Muscle of leg (tissue), 16 donors: Measurements from ENCODE around the gene PIK3R6. TPM values are rescaled to one million over a fixed set of nuclear protein-coding genes. Genes with fewer than 3 reads are reported as not detected.
A peak's percentile ranks its signal among the peaks of the same experiment; 100 is the strongest.

Experiments
- DNase-seq: peaks from one replicate; pipeline ENCODE4 v3.0.0; 2013
- H3K27ac ChIP-seq: one replicate; pipeline ENCODE4 v1.5.1; 2013; ENCODE audit warnings: mild to moderate bottlenecking, low read length, control low read depth
- H3K27me3 ChIP-seq: one replicate; pipeline ENCODE4 v1.6.1; 2013; ENCODE audit warnings: low read length; ENCODE audit not compliant: control insufficient read depth, insufficient read depth
- H3K36me3 ChIP-seq: one replicate; pipeline ENCODE4 v1.6.1; 2013; ENCODE audit warnings: low read length; ENCODE audit not compliant: control insufficient read depth, insufficient read depth
- H3K4me1 ChIP-seq: one replicate; pipeline ENCODE4 v1.6.1; 2013; ENCODE audit warnings: low read length; ENCODE audit not compliant: control insufficient read depth, insufficient read depth
- H3K4me3 ChIP-seq: one replicate; pipeline ENCODE4 v1.5.1; 2013; ENCODE audit warnings: low read length, control low read depth
- H3K9me3 ChIP-seq: replicated peaks from 2 replicates; pipeline ENCODE4 v1.6.1; 2013; ENCODE audit warnings: low read depth, low read length; ENCODE audit not compliant: control insufficient read depth
- WGBS: methylation state at CpG from one replicate; pipeline ENCODE4 v1.1.5; 2013; ENCODE audit warnings: missing lambda C conversion rate; ENCODE audit not compliant: insufficient coverage; 5-methylcytosine and 5-hydroxymethylcytosine counted together
- long read RNA-seq, 11 donors: transcript quantifications; one replicate each; lab custom pipeline, GENCODE V29; 2026
- polyA plus RNA-seq, 8 donors: library from polyadenylated mRNA; unstranded; fragments of 120-200 nt; gene quantifications; one replicate each; pipeline versions ENCODE4 v1.2.1 to v1.2.3, GENCODE V29; 2013; ENCODE audit warnings: inconsistent platforms in 1 of 8, low replicate concordance in 1 of 8; ENCODE audit not compliant: insufficient read length in 8 of 8, insufficient read depth in 1 of 8
- total RNA-seq: library from RNA; stranded (reverse); fragments of 120-200 nt; gene quantifications from one replicate; pipeline ENCODE4 v1.2.4, GENCODE V29; 2013

PIK3R6 gene
- 1.5 TPM for total RNA-seq
- polyA plus RNA-seq, result 1 to 10 TPM; 3.3 to 6.5 (median 5.0) TPM
- long read RNA-seq, donor 1, result 0 reads
- long read RNA-seq, donor 2, result 0 reads
- long read RNA-seq, donor 3, partial matches to known transcripts, result 0 of 1 reads
- long read RNA-seq, donor 3, other reads (novel, unspliced or antisense), result 0 of 1 reads
- long read RNA-seq, donor 4, result 0 reads
- long read RNA-seq, donor 5, result 0 reads
- long read RNA-seq, donor 6, partial matches to known transcripts, result 0 of 1 reads
- long read RNA-seq, donor 6, other reads (novel, unspliced or antisense), result 0 of 1 reads
- long read RNA-seq, donor 7, partial matches to known transcripts, result 0 of 1 reads
- long read RNA-seq, donor 7, other reads (novel, unspliced or antisense), result 0 of 1 reads
- long read RNA-seq, donor 8, partial matches to known transcripts, result 0 of 1 reads
- long read RNA-seq, donor 8, other reads (novel, unspliced or antisense), result 0 of 1 reads
- long read RNA-seq, donor 9, result 0 reads
- long read RNA-seq, donor 10, result 0 reads
- long read RNA-seq, donor 11, result 0 reads

GRCh38 chr17:8867361-8867981, at the start of gene PIK3R6:
Gene PIK3R6, minus strand, starts transcription at chr17:8867674. Its CDS starts 17,880 bp downstream, at chr17:8849794.
- no peak for DNase-seq
- no peaks in the 10 kb centered on the region for H3K36me3 ChIP-seq
- no peaks in the 10 kb centered on the region for H3K9me3 ChIP-seq
- peaks cover 10% of the 10 kb centered on the region for H3K4me1 ChIP-seq
- H3K27me3 ChIP-seq, result peaks cover 3% of the 10 kb centered on the region
- WGBS, result 49% methylated on average over 9 of the region's 12 CpGs
- H3K4me3 ChIP-seq, result peak within 1 kb of the TSS; percentile 31
- no peak within 1 kb of the TSS for H3K27ac ChIP-seq

- Histone ChIP-seq H3K27ac (no peak overlapping the region), H3K4me1 (no peaks in the 10 kb centered on the region), H3K27me3 (peaks cover 15% of the 10 kb centered on the region), H3K4me3 (no peak overlapping the region), H3K36me3 (no peaks in the 10 kb centered on the region), H3K9me3 (peaks cover 10% of the 10 kb centered on the region)
- no peak for DNase-seq
- WGBS, result no CpG with 5 or more reads among the region's 7 CpGs
These were observed 49.0 kb upstream of the PIK3R6 start for GRCh38 chr17:8916466-8916865.

- no peak overlapping the region for H3K27ac ChIP-seq
- no peak for DNase-seq
- 74% methylated on average over 8 of the region's 8 CpGs for WGBS
- H3K9me3 ChIP-seq, result peaks cover 10% of the 10 kb centered on the region
- H3K36me3 ChIP-seq, result no peaks in the 10 kb centered on the region
- H3K4me1 ChIP-seq, result no peaks in the 10 kb centered on the region
- H3K4me3 ChIP-seq, result no peak overlapping the region
- peaks cover 16% of the 10 kb centered on the region for H3K27me3 ChIP-seq
These were observed 47.1 kb upstream of the PIK3R6 start for GRCh38 chr17:8914554-8914953.

GRCh38 chr17:8913879-8914278, 46.4 kb upstream of the PIK3R6 start:
- WGBS, result 80% methylated on average over 3 of the region's 4 CpGs
- DNase-seq, result no peak
- no peaks in the 10 kb centered on the region for H3K36me3 ChIP-seq
- no peak overlapping the region for H3K4me3 ChIP-seq
- no peaks in the 10 kb centered on the region for H3K4me1 ChIP-seq
- peaks cover 10% of the 10 kb centered on the region for H3K9me3 ChIP-seq
- no peak overlapping the region for H3K27ac ChIP-seq
- peaks cover 16% of the 10 kb centered on the region for H3K27me3 ChIP-seq

GRCh38 chr17:8913091-8913490, 45.6 kb upstream of the PIK3R6 start:
- H3K4me3 ChIP-seq, result no peak overlapping the region
- no peak overlapping the region for H3K27ac ChIP-seq
- 100% methylated on average over 1 of the region's 6 CpGs for WGBS
- no peaks in the 10 kb centered on the region for H3K4me1 ChIP-seq
- peaks cover 8% of the 10 kb centered on the region for H3K9me3 ChIP-seq
- no peaks in the 10 kb centered on the region for H3K36me3 ChIP-seq
- H3K27me3 ChIP-seq, result peaks cover 16% of the 10 kb centered on the region
- DNase-seq, result no peak

GRCh38 chr17:8912084-8912981, 44.9 kb upstream of the PIK3R6 start:
- Histone ChIP-seq H3K36me3 (no peaks in the 10 kb centered on the region), H3K27me3 (peaks cover 16% of the 10 kb centered on the region), H3K4me3 (no peak overlapping the region), H3K9me3 (peaks cover 3% of the 10 kb centered on the region), H3K27ac (no peak overlapping the region), H3K4me1 (no peaks in the 10 kb centered on the region)
- 52% methylated on average over 15 of the region's 18 CpGs for WGBS
- DNase-seq, result no peak

- WGBS, result 81% methylated on average over 18 of the region's 18 CpGs
- no peak for DNase-seq
- Histone ChIP-seq H3K36me3 (no peaks in the 10 kb centered on the region), H3K27ac (no peak overlapping the region), H3K4me1 (no peaks in the 10 kb centered on the region), H3K27me3 (peaks cover 16% of the 10 kb centered on the region), H3K9me3 (no peaks in the 10 kb centered on the region), H3K4me3 (no peak overlapping the region)
These were observed 43.6 kb upstream of the PIK3R6 start for GRCh38 chr17:8910969-8911604.

- no peak overlapping the region for H3K4me3 ChIP-seq
- H3K36me3 ChIP-seq, result no peaks in the 10 kb centered on the region
- no peaks in the 10 kb centered on the region for H3K9me3 ChIP-seq
- DNase-seq, result peak; percentile 50
- H3K27ac ChIP-seq, result no peak overlapping the region
- WGBS, result 67% methylated on average over 3 of the region's 8 CpGs
- H3K27me3 ChIP-seq, result peaks cover 14% of the 10 kb centered on the region
- H3K4me1 ChIP-seq, result no peaks in the 10 kb centered on the region
These were observed 42.3 kb upstream of the PIK3R6 start for GRCh38 chr17:8909586-8910270.

- Histone ChIP-seq H3K4me3 (no peak overlapping the region), H3K4me1 (no peaks in the 10 kb centered on the region), H3K27me3 (peaks cover 2% of the 10 kb centered on the region), H3K27ac (no peak overlapping the region), H3K9me3 (no peaks in the 10 kb centered on the region), H3K36me3 (no peaks in the 10 kb centered on the region)
- WGBS, result 83% methylated on average over 3 of the region's 7 CpGs
- no peak for DNase-seq
These were observed 37.9 kb upstream of the PIK3R6 start for GRCh38 chr17:8905331-8905730.
